ENCODE measurements around the gene STXBP1.

Gene STXBP1

DNA sequence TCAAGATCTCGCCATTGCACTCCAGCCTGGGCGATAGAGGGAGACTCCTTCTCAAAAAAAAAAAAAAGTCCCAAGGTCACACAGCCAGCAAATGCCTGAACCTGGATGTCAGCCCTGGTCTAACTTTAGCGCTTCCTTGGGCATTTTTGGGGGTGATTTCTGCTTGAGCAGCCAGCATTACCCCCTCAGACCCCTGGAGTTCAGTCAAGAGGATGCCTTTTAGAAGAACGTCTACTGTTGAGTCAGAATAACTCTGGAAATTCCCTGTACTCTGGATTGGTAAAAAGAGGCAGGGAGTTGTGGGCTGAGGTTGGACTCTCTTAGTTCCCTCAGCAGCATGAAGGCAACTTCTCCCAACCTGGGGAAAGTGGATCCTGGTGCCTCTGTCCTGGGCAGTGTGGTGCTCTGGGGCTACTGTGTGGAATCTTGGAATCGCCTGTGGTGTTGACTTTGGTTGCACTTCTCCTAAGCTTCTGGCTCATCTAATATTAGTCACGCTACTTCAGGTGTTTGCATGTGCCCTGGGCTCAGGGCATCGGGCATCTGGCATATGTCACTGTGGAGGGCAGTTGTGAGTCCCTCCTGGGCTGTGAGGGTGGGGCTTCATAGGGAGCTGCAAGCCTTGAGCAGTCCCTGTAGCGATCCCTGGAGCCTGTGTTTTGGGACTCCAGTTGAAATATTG, 32.2 kb downstream of the STXBP1 start:
- no peak overlapping the region for H3K4me3 ChIP-seq (ENCODE audit: low read length)
- DNase-seq (ENCODE audit: low read depth) = no peak
- TF ChIP-seq, protein P1, sequence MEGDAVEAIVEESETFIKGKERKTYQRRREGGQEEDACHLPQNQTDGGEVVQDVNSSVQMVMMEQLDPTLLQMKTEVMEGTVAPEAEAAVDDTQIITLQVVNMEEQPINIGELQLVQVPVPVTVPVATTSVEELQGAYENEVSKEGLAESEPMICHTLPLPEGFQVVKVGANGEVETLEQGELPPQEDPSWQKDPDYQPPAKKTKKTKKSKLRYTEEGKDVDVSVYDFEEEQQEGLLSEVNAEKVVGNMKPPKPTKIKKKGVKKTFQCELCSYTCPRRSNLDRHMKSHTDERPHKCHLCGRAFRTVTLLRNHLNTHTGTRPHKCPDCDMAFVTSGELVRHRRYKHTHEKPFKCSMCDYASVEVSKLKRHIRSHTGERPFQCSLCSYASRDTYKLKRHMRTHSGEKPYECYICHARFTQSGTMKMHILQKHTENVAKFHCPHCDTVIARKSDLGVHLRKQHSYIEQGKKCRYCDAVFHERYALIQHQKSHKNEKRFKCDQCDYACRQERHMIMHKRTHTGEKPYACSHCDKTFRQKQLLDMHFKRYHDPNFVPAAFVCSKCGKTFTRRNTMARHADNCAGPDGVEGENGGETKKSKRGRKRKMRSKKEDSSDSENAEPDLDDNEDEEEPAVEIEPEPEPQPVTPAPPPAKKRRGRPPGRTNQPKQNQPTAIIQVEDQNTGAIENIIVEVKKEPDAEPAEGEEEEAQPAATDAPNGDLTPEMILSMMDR (IDR thresholded peaks at IDR 0.05; ENCODE audit: insufficient read depth, low read depth, low read length, missing control alignments) = no peak

DNA sequence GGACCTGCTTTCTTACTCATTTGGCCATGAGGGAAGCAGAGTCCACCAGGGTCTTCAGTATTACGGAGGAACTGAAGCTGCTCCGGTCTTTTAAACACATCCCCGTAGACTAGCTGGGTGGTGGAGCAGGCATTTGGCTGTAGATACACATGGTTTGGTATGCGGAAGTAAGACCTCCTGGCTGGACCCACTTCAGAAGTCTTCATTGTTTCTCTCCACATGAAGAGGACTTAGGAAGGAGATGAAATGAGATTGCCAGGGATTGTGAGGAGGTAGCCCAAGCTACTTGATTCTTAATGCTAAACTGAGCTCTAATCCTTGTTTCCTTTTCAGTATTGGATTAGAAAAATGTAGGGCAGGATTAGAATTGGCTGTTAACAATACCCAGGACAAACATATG, 32.9 kb downstream of the STXBP1 start:
- no peak overlapping the region for H3K4me3 ChIP-seq (ENCODE audit: low read length)
- DNase-seq (ENCODE audit: low read depth) = no peak
- TF ChIP-seq, protein P1 (IDR thresholded peaks at IDR 0.05; ENCODE audit: insufficient read depth, low read depth, low read length, missing control alignments) = no peak

DNA sequence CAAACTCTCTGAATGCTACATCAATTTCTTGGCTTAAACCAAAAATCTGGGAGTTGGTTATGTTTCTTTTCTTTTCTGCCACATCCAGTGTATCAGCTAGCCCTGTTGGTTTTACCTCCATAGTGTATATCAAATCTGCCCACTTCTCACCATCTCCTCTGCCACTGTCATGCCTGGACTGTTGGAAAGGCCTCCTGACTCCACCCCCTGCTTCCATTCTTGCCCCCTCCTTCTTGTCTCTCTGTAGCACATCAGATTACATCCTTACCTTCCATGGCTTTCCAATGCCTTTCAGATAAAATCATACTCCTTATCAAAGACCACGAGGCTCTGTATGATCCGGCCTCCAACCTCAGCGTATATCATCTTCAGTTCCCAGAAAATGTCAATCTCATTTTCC, 35.4 kb downstream of the STXBP1 start:
- TF ChIP-seq, protein P1 (IDR thresholded peaks at IDR 0.05; ENCODE audit: insufficient read depth, low read depth, low read length, missing control alignments) = no peak
- no peak overlapping the region for H3K4me3 ChIP-seq (ENCODE audit: low read length)
- DNase-seq (ENCODE audit: low read depth) = no peak

DNA sequence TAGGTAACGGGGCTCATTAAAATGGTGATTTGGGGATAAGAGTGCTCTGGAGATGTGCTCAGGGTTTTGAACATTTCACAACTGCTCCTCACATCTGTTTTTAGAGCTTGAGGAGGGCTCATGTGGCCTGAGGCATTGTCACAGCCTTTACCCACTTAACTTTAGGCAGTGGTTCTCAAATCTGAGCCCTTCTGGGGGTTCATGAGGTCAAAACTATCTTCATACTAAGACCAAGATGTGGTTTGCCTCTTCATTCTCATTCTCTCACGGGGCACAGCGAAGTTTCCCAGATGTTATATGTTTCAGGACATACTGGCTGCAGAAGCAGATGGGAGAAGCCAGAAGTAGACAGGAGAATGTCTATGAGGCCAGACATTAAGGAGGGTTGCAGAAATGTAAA, 38.4 kb downstream of the STXBP1 start:
- no peak overlapping the region for H3K4me3 ChIP-seq (ENCODE audit: low read length)
- TF ChIP-seq, protein P1 (IDR thresholded peaks at IDR 0.05; ENCODE audit: insufficient read depth, low read depth, low read length, missing control alignments) = no peak
- no peak for DNase-seq (ENCODE audit: low read depth)

DNA sequence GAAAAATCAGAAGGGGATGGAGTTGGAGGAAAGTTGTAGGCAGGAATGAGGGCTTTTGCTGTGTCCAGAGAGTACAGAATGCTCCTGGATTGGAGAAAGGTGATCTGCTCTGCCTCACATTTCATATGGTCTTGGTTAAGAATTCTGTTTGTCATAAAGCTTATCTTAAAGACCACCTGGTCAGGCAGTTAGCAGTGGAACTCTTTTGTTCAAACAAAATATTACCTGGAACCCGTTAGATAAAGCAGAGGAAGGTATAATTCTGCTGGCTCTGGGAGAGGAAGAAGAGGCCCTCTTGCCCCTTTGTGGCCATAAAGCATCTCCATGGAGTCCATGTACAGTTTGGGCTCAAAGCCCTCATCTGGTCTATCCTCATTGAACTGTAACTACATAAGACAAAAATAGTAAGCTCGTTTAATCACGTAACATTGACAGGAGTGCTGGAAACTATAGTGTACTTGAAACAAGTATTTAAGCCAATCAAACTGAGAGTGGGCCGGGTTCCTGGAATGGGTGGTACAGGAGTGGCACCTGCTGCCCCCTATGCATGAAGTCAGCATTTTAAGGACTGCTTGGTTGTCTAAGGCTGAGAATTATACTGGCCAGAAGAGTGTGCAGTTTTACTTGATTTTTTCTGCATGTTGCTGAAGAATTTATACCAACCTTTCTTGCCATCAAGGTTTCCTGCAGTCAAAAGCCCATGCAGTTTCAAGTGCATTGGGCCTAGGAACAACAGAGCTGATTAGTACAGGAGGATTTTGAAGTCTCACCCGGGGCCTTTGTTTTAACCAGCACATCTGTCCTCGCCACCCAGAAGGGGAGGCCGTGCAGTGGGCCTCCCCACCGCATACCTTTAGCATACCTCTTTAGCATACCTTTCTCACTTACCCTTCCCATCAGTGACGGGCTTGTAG, 39.9 kb downstream of the STXBP1 start:
- no peak for DNase-seq (ENCODE audit: low read depth)
- H3K4me3 ChIP-seq (ENCODE audit: low read length) = no peak overlapping the region
- TF ChIP-seq, protein P1 (IDR thresholded peaks at IDR 0.05; ENCODE audit: insufficient read depth, low read depth, low read length, missing control alignments) = no peak

DNA sequence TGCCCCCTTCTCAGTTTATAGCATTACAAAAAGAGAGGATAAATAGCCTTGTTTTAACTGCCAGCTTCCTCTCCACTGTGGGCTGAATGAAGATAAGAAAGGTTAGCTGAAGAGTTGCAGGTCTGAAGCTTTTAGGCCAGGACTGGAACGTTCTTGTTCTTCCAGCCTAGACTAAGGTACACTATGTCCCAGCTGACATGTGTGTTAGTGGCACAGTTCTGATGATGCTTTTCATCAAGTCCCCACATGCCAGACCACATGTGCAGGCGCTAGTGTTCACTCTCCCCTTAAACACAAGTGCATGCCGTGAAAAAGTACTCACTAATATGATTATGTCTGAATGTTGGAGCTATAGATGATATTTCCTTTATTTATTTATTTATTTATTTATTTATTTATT, 40.7 kb downstream of the STXBP1 start:
- no peak for DNase-seq (ENCODE audit: low read depth)
- H3K4me3 ChIP-seq (ENCODE audit: low read length) = no peak overlapping the region
- TF ChIP-seq, protein P1 (IDR thresholded peaks at IDR 0.05; ENCODE audit: insufficient read depth, low read depth, low read length, missing control alignments) = no peak

All from epithelial cell of esophagus (primary cell).